Neural progenitor cell (in vitro differentiated cells): Measurements from ENCODE around the gene PDE7B.

Experiments
- CTCF ChIP-seq: fragments of 200-600 bp; sonication (generic); IDR thresholded peaks from 2 replicates; pipeline ENCODE4 v1.5.1; 2017; ENCODE audit warnings: antibody characterized with exemption, mild to moderate bottlenecking
- EZH2phosphoT487 ChIP-seq: fragments of 200-600 bp; sonication (generic); IDR thresholded peaks from 2 replicates; pipeline ENCODE4 v1.6.1; 2017; ENCODE audit warnings: antibody characterized with exemption

GRCh38 chr6:135814043-135814442 lies 37.5 kb upstream of the PDE7B start:
- no peak for TF ChIP-seq CTCF
- no peak for TF ChIP-seq EZH2phosphoT487
